K562 (cell line): Measurements from ENCODE around the gene NFATC1. TPM values are rescaled to one million over a fixed set of nuclear protein-coding genes. Genes with fewer than 3 reads are reported as not detected.

Source experiments
- CCNT2 ChIP-seq: IDR thresholded peaks from 2 replicates; pipeline ENCODE4 v1.6.1; 2011; ENCODE audit warnings: borderline replicate concordance, low read depth, mild to moderate bottlenecking, moderate library complexity, mixed read lengths, low read length; ENCODE audit not compliant: insufficient read length; ENCODE audit errors: extremely low read depth
- LCOR ChIP-seq: sonication (generic); formaldehyde crosslinking; IDR thresholded peaks from 2 replicates; pipeline ENCODE4 v1.8.0; 2022; ENCODE audit warnings: mild to moderate bottlenecking, missing genetic modification reagents
- PCBP2 ChIP-seq: fragments of 200-400 bp; formaldehyde crosslinking; IDR thresholded peaks from 2 replicates; pipeline ENCODE4 v1.6.1; 2018; ENCODE audit warnings: low read length, low read depth, mild to moderate bottlenecking, moderate library complexity; ENCODE audit not compliant: poor library complexity, severe bottlenecking
- SPI1 ChIP-seq: IDR thresholded peaks from 2 replicates; pipeline ENCODE4 v1.6.1; 2011; ENCODE audit warnings: low read depth, low read length, control low read depth, borderline replicate concordance
- ZFP30 ChIP-seq: fragments of 250-450 bp; sonication (Bioruptor Pico); IDR thresholded peaks from 2 replicates; pipeline ENCODE4 v1.8.0; 2022; ENCODE audit warnings: moderate library complexity, mild to moderate bottlenecking, inconsistent platforms, borderline replicate concordance
- polyA plus RNA-seq, 8 experiments: library from polyadenylated mRNA; depleted of rRNA in 4 of 8; stranded (reverse) in 5 of 8; unstranded in 3 of 8; fragments of >200 nt; fragmentation: Nextera tagmentation in 2 of 8; fragmentation: Illumina TruSeq in 1 of 8; extraction: Ambion mirVana in 2 of 8; extraction: Trizol in 1 of 8; gene quantifications; 2 replicates each; pipeline versions ENCODE4 v1.2.1 to v1.2.3, GENCODE V29; 2011 to 2014; ENCODE audit warnings: inconsistent platforms in 1 of 8, missing spikeins in 1 of 8
- total RNA-seq, 7 experiments: library from RNA; depleted of rRNA in 6 of 7; stranded (reverse); fragments of >200 nt in 6 of 7; fragmentation: Illumina TruSeq in 2 of 7; extraction: Trizol in 2 of 7; gene quantifications; 2 replicates each; pipeline versions ENCODE4 v1.2.1 to v1.2.3, GENCODE V29; 2011 to 2021; ENCODE audit warnings: low replicate concordance in 1 of 7
- TF ChIP-seq, protein P1 (sequence below): fragments of 450-650 bp; IDR thresholded peaks from 2 replicates; pipeline ENCODE4 v1.6.1; 2016; ENCODE audit warnings: low read depth
- TF ChIP-seq, protein P2 (sequence below): sonication (generic); formaldehyde crosslinking; IDR thresholded peaks from 2 replicates; pipeline ENCODE4 v1.8.0; 2022; ENCODE audit warnings: missing genetic modification reagents, mild to moderate bottlenecking, borderline replicate concordance
- TF ChIP-seq, protein P3 (sequence below): sonication (generic); formaldehyde crosslinking; IDR thresholded peaks from 2 replicates; pipeline ENCODE4 v1.8.0; 2022; ENCODE audit warnings: missing genetic modification reagents, mild to moderate bottlenecking, moderate library complexity, borderline replicate concordance
- TF ChIP-seq, protein P4 (sequence below): fragments of 450-650 bp; formaldehyde crosslinking; conservative IDR thresholded peaks from 2 replicates; pipeline ENCODE4 v1.4.0; 2022; ENCODE audit warnings: mild to moderate bottlenecking, missing genetic modification characterization

NFATC1 gene
- total and polyA plus RNA-seq, 9 of the 15 experiments (the other 6 are each of a cell fraction or from before 2014, with no cell fraction given), result 1.1 to 16.4 (median 2.5) TPM

DNA sequence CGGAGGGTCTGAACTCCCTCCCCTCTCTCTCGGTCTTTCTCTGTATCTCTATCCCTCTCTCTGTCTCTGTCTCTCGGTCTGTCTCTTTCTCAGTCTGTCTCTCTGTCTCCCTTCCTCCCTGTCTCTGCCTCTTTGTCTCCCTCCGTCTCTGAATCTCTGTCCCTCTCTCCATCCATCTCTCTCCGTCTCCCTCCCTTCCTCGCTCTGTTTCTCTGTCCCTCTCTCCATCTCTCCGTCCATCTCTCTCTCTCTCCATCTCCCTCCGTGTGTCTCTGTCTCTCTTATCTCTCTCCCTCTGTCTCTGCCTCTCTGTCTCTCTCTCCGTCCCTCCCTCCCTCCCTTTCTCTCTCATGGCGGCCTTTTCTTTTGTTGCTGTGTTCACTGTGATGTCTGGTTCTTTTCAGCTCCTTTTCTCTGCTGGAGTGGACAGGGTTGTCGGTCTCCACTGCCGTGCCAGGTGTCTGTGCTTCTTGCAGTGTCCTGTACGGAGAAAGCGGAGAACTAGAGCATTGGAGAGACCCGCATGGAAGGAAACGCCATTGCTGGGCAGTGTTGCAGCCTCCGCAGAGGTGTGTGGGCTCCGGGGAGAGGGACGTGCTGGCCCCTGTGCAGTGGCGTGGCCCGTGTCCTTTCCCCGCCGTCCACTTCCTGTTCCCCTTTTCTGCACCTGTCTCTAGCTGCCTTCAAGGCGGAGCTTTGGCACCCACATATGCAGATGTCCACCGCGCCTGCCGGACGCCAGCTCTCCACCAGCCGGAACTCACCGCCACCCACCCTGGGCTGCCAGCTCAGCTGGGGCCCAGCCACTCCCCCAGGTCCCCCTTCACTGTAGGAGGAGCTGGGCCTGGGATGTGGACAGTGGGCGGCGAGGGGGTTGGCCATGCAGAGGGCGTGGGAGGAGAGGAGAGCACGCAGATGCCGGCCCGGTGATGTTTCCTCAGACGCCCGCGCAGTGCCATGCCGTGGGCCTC is 113.1 kb downstream of the NFATC1 start (continued):
- TF ChIP-seq, protein P1, sequence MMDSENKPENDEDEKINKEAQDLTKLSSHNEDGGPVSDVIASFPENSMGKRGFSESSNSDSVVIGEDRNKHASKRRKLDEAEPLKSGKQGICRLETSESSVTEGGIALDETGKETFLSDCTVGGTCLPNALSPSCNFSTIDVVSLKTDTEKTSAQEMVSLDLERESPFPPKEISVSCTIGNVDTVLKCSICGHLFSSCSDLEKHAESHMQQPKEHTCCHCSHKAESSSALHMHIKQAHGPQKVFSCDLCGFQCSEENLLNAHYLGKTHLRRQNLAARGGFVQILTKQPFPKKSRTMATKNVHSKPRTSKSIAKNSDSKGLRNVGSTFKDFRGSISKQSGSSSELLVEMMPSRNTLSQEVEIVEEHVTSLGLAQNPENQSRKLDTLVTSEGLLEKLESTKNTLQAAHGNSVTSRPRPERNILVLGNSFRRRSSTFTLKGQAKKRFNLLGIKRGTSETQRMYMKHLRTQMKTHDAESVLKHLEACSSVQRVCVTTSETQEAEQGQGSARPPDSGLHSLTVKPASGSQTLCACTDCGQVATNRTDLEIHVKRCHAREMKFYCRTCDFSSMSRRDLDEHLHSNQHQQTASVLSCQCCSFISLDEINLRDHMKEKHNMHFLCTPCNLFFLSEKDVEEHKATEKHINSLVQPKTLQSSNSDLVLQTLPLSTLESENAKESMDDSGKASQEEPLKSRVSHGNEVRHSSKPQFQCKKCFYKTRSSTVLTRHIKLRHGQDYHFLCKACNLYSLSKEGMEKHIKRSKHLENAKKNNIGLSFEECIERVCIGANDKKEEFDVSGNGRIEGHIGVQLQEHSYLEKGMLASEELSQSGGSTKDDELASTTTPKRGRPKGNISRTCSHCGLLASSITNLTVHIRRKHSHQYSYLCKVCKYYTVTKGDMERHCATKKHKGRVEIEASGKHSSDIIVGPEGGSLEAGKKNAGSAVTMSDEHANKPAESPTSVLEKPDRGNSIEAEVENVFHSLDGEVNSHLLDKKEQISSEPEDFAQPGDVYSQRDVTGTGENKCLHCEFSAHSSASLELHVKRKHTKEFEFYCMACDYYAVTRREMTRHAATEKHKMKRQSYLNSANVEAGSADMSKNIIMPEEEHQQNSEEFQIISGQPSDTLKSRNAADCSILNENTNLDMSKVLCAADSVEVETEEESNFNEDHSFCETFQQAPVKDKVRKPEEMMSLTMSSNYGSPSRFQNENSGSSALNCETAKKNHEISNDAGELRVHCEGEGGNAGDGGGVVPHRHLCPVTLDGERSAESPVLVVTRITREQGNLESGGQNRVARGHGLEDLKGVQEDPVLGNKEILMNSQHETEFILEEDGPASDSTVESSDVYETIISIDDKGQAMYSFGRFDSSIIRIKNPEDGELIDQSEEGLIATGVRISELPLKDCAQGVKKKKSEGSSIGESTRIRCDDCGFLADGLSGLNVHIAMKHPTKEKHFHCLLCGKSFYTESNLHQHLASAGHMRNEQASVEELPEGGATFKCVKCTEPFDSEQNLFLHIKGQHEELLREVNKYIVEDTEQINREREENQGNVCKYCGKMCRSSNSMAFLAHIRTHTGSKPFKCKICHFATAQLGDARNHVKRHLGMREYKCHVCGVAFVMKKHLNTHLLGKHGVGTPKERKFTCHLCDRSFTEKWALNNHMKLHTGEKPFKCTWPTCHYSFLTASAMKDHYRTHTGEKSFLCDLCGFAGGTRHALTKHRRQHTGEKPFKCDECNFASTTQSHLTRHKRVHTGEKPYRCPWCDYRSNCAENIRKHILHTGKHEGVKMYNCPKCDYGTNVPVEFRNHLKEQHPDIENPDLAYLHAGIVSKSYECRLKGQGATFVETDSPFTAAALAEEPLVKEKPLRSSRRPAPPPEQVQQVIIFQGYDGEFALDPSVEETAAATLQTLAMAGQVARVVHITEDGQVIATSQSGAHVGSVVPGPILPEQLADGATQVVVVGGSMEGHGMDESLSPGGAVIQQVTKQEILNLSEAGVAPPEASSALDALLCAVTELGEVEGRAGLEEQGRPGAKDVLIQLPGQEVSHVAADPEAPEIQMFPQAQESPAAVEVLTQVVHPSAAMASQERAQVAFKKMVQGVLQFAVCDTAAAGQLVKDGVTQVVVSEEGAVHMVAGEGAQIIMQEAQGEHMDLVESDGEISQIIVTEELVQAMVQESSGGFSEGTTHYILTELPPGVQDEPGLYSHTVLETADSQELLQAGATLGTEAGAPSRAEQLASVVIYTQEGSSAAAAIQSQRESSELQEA, result no peak
- TF ChIP-seq PCBP2 (no peak), SPI1 (peak; percentile 60; the same call in 1 of the 2 replicates), ZFP30 (CRISPR knock-in tag) (no peak), CCNT2 (no peak), LCOR (no peak)
- TF ChIP-seq, protein P2, sequence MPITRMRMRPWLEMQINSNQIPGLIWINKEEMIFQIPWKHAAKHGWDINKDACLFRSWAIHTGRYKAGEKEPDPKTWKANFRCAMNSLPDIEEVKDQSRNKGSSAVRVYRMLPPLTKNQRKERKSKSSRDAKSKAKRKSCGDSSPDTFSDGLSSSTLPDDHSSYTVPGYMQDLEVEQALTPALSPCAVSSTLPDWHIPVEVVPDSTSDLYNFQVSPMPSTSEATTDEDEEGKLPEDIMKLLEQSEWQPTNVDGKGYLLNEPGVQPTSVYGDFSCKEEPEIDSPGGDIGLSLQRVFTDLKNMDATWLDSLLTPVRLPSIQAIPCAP (CRISPR knock-in tag), result no peak
- TF ChIP-seq, protein P3, sequence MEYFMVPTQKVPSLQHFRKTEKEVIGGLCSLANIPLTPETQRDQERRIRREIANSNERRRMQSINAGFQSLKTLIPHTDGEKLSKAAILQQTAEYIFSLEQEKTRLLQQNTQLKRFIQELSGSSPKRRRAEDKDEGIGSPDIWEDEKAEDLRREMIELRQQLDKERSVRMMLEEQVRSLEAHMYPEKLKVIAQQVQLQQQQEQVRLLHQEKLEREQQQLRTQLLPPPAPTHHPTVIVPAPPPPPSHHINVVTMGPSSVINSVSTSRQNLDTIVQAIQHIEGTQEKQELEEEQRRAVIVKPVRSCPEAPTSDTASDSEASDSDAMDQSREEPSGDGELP, result peak; percentile 71; the same call in 1 of the 2 replicates
- TF ChIP-seq, protein P4, sequence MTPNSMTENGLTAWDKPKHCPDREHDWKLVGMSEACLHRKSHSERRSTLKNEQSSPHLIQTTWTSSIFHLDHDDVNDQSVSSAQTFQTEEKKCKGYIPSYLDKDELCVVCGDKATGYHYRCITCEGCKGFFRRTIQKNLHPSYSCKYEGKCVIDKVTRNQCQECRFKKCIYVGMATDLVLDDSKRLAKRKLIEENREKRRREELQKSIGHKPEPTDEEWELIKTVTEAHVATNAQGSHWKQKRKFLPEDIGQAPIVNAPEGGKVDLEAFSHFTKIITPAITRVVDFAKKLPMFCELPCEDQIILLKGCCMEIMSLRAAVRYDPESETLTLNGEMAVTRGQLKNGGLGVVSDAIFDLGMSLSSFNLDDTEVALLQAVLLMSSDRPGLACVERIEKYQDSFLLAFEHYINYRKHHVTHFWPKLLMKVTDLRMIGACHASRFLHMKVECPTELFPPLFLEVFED (CRISPR knock-in tag), result 0 out of 2 replicates have a peak, but pooled peaks have one; percentile 37
